HG02642 (cell line): ENCODE data around the gene CLIC1.

ENCODE experiments used
- ATAC-seq: cut with Tn5 transposase; IDR thresholded peaks from one replicate; pipeline ENCODE4 v1.9.1; 2021; ENCODE audit warnings: mild to moderate bottlenecking; ENCODE audit not compliant: unreplicated experiment, poor library complexity

The CLIC1 gene

DNA sequence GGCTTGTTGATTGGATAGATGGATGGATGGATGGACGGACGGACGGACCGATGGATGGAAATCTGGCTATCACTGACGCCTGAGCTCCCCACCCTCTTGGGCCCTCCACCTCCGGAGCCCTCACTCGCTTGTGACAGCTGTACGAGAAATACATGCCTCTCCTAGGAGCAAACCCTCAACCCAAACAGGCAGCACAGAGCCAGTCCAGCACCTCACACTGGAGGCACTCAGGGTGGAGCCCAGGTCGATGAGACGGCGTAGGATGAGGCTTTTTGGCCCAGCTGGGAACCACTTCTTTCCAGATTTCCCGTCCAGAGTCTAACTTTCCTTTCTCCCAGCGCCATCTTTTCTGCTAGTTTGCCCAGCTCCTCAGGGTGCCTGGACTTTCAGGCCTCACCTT, 52.7 kb downstream of the CLIC1 start:
- no peak for ATAC-seq

GRCh38 chr6:31681135-31681671, 55.1 kb downstream of the CLIC1 start:
- peak; percentile 33 for ATAC-seq
